ENCODE results near the gene MATCAP1.

DNA sequence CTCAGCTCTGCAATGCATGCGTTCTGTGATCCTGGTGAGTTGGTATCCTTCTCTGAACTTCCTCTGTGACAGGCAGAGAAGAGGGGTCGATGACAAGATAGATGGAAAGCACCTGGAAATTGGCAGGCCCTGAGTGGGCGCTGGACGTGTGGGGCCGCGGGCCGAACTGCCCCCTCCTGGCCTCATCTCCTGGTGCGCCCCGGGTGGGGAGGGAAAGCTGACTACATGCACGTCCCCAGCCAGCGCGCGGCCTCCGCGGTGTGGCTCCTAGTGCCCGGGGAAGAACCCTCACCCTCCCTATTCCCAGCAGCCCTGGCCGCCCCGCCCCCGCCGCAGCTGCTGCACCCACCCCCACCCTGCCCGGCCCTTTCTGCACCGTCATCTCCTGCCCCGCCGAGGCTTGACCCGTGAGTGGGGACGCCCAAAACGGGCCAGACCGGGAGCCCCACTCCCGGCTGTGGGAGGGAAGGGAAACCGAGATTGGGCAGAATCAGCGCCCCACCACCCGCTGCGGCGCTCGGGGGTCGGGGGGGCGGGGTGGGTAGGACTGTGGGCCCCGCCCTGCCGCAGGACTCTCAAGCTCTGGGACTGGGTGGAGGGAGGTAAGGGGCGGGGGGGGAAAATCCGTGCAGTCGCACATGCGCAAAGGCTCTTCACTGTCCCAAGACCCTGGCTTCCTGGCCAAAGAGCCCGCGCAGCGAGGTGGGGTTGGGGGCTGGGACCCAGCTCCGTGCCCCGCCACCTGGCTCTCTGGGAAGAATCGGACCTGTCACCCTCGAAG is 13.4 kb downstream of the MATCAP1 start, which contains the start of gene NOL3:
- TF ChIP-seq, protein P1, sequence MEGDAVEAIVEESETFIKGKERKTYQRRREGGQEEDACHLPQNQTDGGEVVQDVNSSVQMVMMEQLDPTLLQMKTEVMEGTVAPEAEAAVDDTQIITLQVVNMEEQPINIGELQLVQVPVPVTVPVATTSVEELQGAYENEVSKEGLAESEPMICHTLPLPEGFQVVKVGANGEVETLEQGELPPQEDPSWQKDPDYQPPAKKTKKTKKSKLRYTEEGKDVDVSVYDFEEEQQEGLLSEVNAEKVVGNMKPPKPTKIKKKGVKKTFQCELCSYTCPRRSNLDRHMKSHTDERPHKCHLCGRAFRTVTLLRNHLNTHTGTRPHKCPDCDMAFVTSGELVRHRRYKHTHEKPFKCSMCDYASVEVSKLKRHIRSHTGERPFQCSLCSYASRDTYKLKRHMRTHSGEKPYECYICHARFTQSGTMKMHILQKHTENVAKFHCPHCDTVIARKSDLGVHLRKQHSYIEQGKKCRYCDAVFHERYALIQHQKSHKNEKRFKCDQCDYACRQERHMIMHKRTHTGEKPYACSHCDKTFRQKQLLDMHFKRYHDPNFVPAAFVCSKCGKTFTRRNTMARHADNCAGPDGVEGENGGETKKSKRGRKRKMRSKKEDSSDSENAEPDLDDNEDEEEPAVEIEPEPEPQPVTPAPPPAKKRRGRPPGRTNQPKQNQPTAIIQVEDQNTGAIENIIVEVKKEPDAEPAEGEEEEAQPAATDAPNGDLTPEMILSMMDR (IDR thresholded peaks at IDR 0.05) = no peak
- TF ChIP-seq EZH2 (IDR thresholded peaks at IDR 0.05; ENCODE audit: borderline replicate concordance, insufficient read depth, low read depth, low read length, poor library complexity, severe bottlenecking) = no peak

All from B cell (primary cell).